Measurements from ENCODE around the gene FGF12.

FGF12 gene

GRCh38 chr3:192224634-192225155 lies 502.6 kb downstream of the FGF12 start:
- H3K4me1 Mint-ChIP-seq, result no peaks in the 10 kb centered on the region
- no peaks in the 10 kb centered on the region for H3K9me3 Mint-ChIP-seq
- no peaks in the 10 kb centered on the region for H3K36me3 Mint-ChIP-seq (ENCODE audit: low read depth)
- no peak for TF ChIP-seq CTCF (IDR thresholded peaks at IDR 0.05; ENCODE audit: unreplicated experiment in 3 of 3)
- no peaks in the 10 kb centered on the region for H3K27me3 Mint-ChIP-seq (ENCODE audit: low read depth)
- no peak overlapping the region for H3K4me3 Mint-ChIP-seq
- no peak overlapping the region for H3K27ac Mint-ChIP-seq

- Mint-ChIP-seq H3K36me3 (ENCODE audit: low read depth) (no peaks in the 10 kb centered on the region), H3K27ac (no peak overlapping the region), H3K4me3 (no peak overlapping the region), H3K4me1 (no peaks in the 10 kb centered on the region), H3K9me3 (no peaks in the 10 kb centered on the region), H3K27me3 (ENCODE audit: low read depth) (no peaks in the 10 kb centered on the region)
- TF ChIP-seq CTCF (IDR thresholded peaks at IDR 0.05; ENCODE audit: unreplicated experiment in 3 of 3), result no peak
Observed at GRCh38 chr3:192223815-192224214, 503.5 kb downstream of the FGF12 start.

GRCh38 chr3:192220915-192221314 lies 506.4 kb downstream of the FGF12 start:
- no peaks in the 10 kb centered on the region for H3K4me1 Mint-ChIP-seq
- H3K4me3 Mint-ChIP-seq, result no peak overlapping the region
- no peak for TF ChIP-seq CTCF (IDR thresholded peaks at IDR 0.05; ENCODE audit: unreplicated experiment in 3 of 3)
- H3K27me3 Mint-ChIP-seq (ENCODE audit: low read depth), result no peaks in the 10 kb centered on the region
- no peaks in the 10 kb centered on the region for H3K9me3 Mint-ChIP-seq
- no peaks in the 10 kb centered on the region for H3K36me3 Mint-ChIP-seq (ENCODE audit: low read depth)
- no peak overlapping the region for H3K27ac Mint-ChIP-seq

- no peaks in the 10 kb centered on the region for H3K36me3 Mint-ChIP-seq (ENCODE audit: low read depth)
- H3K27me3 Mint-ChIP-seq (ENCODE audit: low read depth), result no peaks in the 10 kb centered on the region
- no peak overlapping the region for H3K4me3 Mint-ChIP-seq
- H3K4me1 Mint-ChIP-seq, result no peaks in the 10 kb centered on the region
- no peak overlapping the region for H3K27ac Mint-ChIP-seq
- no peaks in the 10 kb centered on the region for H3K9me3 Mint-ChIP-seq
- no peak for TF ChIP-seq CTCF (IDR thresholded peaks at IDR 0.05; ENCODE audit: unreplicated experiment in 3 of 3)
Observed at GRCh38 chr3:192219926-192220325, 507.4 kb downstream of the FGF12 start.

- H3K36me3 Mint-ChIP-seq (ENCODE audit: low read depth), result no peaks in the 10 kb centered on the region
- H3K4me1 Mint-ChIP-seq, result no peaks in the 10 kb centered on the region
- no peak overlapping the region for H3K27ac Mint-ChIP-seq
- TF ChIP-seq CTCF (IDR thresholded peaks at IDR 0.05; ENCODE audit: unreplicated experiment in 3 of 3), result no peak
- no peaks in the 10 kb centered on the region for H3K27me3 Mint-ChIP-seq (ENCODE audit: low read depth)
- H3K4me3 Mint-ChIP-seq, result no peak overlapping the region
- H3K9me3 Mint-ChIP-seq, result no peaks in the 10 kb centered on the region
Observed at GRCh38 chr3:192216067-192216466, 511.3 kb downstream of the FGF12 start.

- H3K27ac Mint-ChIP-seq, result no peak overlapping the region
- H3K4me1 Mint-ChIP-seq, result no peaks in the 10 kb centered on the region
- no peak overlapping the region for H3K4me3 Mint-ChIP-seq
- H3K36me3 Mint-ChIP-seq (ENCODE audit: low read depth), result no peaks in the 10 kb centered on the region
- H3K9me3 Mint-ChIP-seq, result no peaks in the 10 kb centered on the region
- no peak for TF ChIP-seq CTCF (IDR thresholded peaks at IDR 0.05; ENCODE audit: unreplicated experiment in 3 of 3)
- H3K27me3 Mint-ChIP-seq (ENCODE audit: low read depth), result no peaks in the 10 kb centered on the region
Observed at GRCh38 chr3:192212979-192213378, 514.4 kb downstream of the FGF12 start.
